Measurements from ENCODE around the gene RALBP1.

Gene RALBP1

DNA sequence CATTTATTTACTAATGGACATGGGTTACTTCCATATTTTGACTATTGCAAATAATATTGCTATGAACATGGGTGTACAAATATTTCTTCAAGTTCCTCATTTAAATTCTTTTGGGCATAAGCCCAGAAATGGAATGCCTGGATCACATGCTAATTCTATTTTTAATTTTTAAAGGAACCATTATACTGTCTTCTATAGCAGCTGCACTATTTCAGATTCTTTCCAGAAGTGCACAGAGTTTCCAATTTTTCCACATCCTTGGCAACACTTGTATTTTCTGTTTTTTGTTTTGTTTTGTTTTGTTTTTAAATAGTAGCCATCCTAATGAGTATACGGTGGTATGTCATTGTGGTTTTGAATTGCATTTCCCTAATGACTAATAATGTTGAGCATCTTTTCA, 8.5 kb upstream of the RALBP1 start:
- no peak overlapping the region for H3K14ac ChIP-seq (ENCODE audit: low read length in 2 of 2)
- no peak overlapping the region for H2BK12ac ChIP-seq (ENCODE audit: low read length in 2 of 2)
- peak; percentile 78 for DNase-seq
- H3K27me3 ChIP-seq (ENCODE audit: control insufficient read depth in 1 of 2, insufficient read depth in 1 of 2, low read length in 2 of 2), result no peaks in the 10 kb centered on the region
- no peak overlapping the region for H3K23ac ChIP-seq (ENCODE audit: low read length in 2 of 2)
- no peak overlapping the region for H2BK120ac ChIP-seq (ENCODE audit: low read depth, low read length)
- no peak overlapping the region for H3K18ac ChIP-seq (ENCODE audit: low read depth in 1 of 2, low read length in 2 of 2)
- H3K9ac ChIP-seq (ENCODE audit: low read length), result no peak overlapping the region
- no CpG with 5 or more reads among the region's 1 CpG for WGBS
- no peak overlapping the region for H2BK15ac ChIP-seq (ENCODE audit: low read depth, poor library complexity, severe bottlenecking)
- H3K27ac ChIP-seq (ENCODE audit: low read length, poor library complexity, severe bottlenecking), result no peak overlapping the region
- H2BK5ac ChIP-seq (ENCODE audit: low read depth, low read length, poor library complexity, severe bottlenecking), result no peak overlapping the region
- H3K4ac ChIP-seq (ENCODE audit: low read depth in 1 of 2, low read length in 2 of 2), result no peak overlapping the region
- H3K79me1 ChIP-seq (replicated peaks; ENCODE audit: low read length, poor library complexity, severe bottlenecking), result no peaks in the 10 kb centered on the region
- no peak overlapping the region for H2AFZ ChIP-seq (ENCODE audit: low read depth, low read length)
- H3K4me3 ChIP-seq (ENCODE audit: insufficient read depth in 1 of 2, low read depth in 1 of 2, low read length in 2 of 2), result no peak overlapping the region
- H4K8ac ChIP-seq (ENCODE audit: low read length), result no peak overlapping the region
- H3K36me3 ChIP-seq (ENCODE audit: control insufficient read depth in 1 of 2, insufficient read depth in 2 of 2, low read depth in 1 of 2, low read length in 2 of 2), result no peaks in the 10 kb centered on the region
- no peak overlapping the region for H4K91ac ChIP-seq (ENCODE audit: low read length)
- H3K4me1 ChIP-seq (ENCODE audit: control insufficient read depth, insufficient read depth, low read depth, low read length), result no peaks in the 10 kb centered on the region
- no peak overlapping the region for H3K4me2 ChIP-seq (ENCODE audit: low read length, poor library complexity, severe bottlenecking)
- no peak overlapping the region for H2AK5ac ChIP-seq (ENCODE audit: low read length, severe bottlenecking)
- peaks cover 22% of the 10 kb centered on the region for H3K9me3 ChIP-seq (ENCODE audit: control insufficient read depth, low read length)

GRCh38 chr18:9468998-9469397, 6.3 kb upstream of the RALBP1 start:
- Histone ChIP-seq H2BK5ac (ENCODE audit: low read depth, low read length, poor library complexity, severe bottlenecking) (no peak overlapping the region), H3K4ac (ENCODE audit: low read depth in 1 of 2, low read length in 2 of 2) (no peak overlapping the region), H3K23ac (ENCODE audit: low read length in 2 of 2) (no peak overlapping the region), H2BK120ac (ENCODE audit: low read depth, low read length) (no peak overlapping the region), H3K36me3 (ENCODE audit: control insufficient read depth in 1 of 2, insufficient read depth in 2 of 2, low read depth in 1 of 2, low read length in 2 of 2) (no peaks in the 10 kb centered on the region), H2BK12ac (ENCODE audit: low read length in 2 of 2) (no peak overlapping the region), H2AK5ac (ENCODE audit: low read length, severe bottlenecking) (no peak overlapping the region), H3K4me1 (ENCODE audit: control insufficient read depth, insufficient read depth, low read depth, low read length) (no peaks in the 10 kb centered on the region), H4K8ac (ENCODE audit: low read length) (no peak overlapping the region), H3K27me3 (ENCODE audit: control insufficient read depth in 1 of 2, insufficient read depth in 1 of 2, low read length in 2 of 2) (no peaks in the 10 kb centered on the region), H2BK15ac (ENCODE audit: low read depth, poor library complexity, severe bottlenecking) (no peak overlapping the region), H3K27ac (ENCODE audit: low read length, poor library complexity, severe bottlenecking) (no peak overlapping the region), H3K79me1 (replicated peaks; ENCODE audit: low read length, poor library complexity, severe bottlenecking) (no peaks in the 10 kb centered on the region), H3K9ac (ENCODE audit: low read length) (no peak overlapping the region), H3K4me2 (ENCODE audit: low read length, poor library complexity, severe bottlenecking) (no peak overlapping the region), H2AFZ (ENCODE audit: low read depth, low read length) (no peak overlapping the region), H4K91ac (ENCODE audit: low read length) (no peak overlapping the region), H3K18ac (ENCODE audit: low read depth in 1 of 2, low read length in 2 of 2) (no peak overlapping the region), H3K9me3 (ENCODE audit: control insufficient read depth, low read length) (peaks cover 22% of the 10 kb centered on the region), H3K14ac (ENCODE audit: low read length in 2 of 2) (no peak overlapping the region), H3K4me3 (ENCODE audit: insufficient read depth in 1 of 2, low read depth in 1 of 2, low read length in 2 of 2) (no peak overlapping the region)
- DNase-seq, result no peak
- WGBS, result 78% methylated on average over 2 of the region's 3 CpGs

DNA sequence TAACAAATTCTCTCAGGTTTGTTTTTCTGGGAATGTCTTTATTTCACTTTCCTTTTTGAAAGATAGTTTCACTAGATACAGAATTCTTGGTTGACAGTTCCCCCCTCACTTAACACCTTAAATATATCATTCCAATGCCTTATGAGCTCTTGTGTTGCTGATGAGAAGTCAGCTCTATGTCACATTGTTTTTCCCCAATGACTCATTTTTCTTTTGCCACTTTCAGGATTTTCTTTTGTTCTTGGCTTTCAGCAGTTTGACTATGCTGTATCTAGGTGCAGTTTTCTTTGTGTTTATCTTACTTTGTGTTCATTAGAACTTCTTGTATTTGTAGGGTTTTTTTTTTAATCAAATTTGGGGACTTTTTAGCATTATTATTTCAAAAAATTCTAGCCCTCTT, 5.6 kb upstream of the RALBP1 start:
- Histone ChIP-seq H3K27ac (ENCODE audit: low read length, poor library complexity, severe bottlenecking) (no peak overlapping the region), H2BK15ac (ENCODE audit: low read depth, poor library complexity, severe bottlenecking) (no peak overlapping the region), H3K4me2 (ENCODE audit: low read length, poor library complexity, severe bottlenecking) (no peak overlapping the region), H3K79me1 (replicated peaks; ENCODE audit: low read length, poor library complexity, severe bottlenecking) (peaks cover 2% of the 10 kb centered on the region), H2AK5ac (ENCODE audit: low read length, severe bottlenecking) (no peak overlapping the region), H3K4me1 (ENCODE audit: control insufficient read depth, insufficient read depth, low read depth, low read length) (peaks cover 6% of the 10 kb centered on the region), H3K18ac (ENCODE audit: low read depth in 1 of 2, low read length in 2 of 2) (no peak overlapping the region), H3K27me3 (ENCODE audit: control insufficient read depth in 1 of 2, insufficient read depth in 1 of 2, low read length in 2 of 2) (no peaks in the 10 kb centered on the region), H4K91ac (ENCODE audit: low read length) (no peak overlapping the region), H3K4me3 (ENCODE audit: insufficient read depth in 1 of 2, low read depth in 1 of 2, low read length in 2 of 2) (no peak overlapping the region), H3K9ac (ENCODE audit: low read length) (no peak overlapping the region), H2BK120ac (ENCODE audit: low read depth, low read length) (no peak overlapping the region), H3K36me3 (ENCODE audit: control insufficient read depth in 1 of 2, insufficient read depth in 2 of 2, low read depth in 1 of 2, low read length in 2 of 2) (no peaks in the 10 kb centered on the region), H2AFZ (ENCODE audit: low read depth, low read length) (no peak overlapping the region), H2BK12ac (ENCODE audit: low read length in 2 of 2) (no peak overlapping the region), H3K9me3 (ENCODE audit: control insufficient read depth, low read length) (peaks cover 22% of the 10 kb centered on the region), H2BK5ac (ENCODE audit: low read depth, low read length, poor library complexity, severe bottlenecking) (no peak overlapping the region), H3K23ac (ENCODE audit: low read length in 2 of 2) (no peak overlapping the region), H3K4ac (ENCODE audit: low read depth in 1 of 2, low read length in 2 of 2) (no peak overlapping the region), H3K14ac (ENCODE audit: low read length in 2 of 2) (no peak overlapping the region), H4K8ac (ENCODE audit: low read length) (no peak overlapping the region)
- DNase-seq, result no peak

GRCh38 chr18:9474108-9474982, 968 bp upstream of the RALBP1 start:
- H3K27me3 ChIP-seq (ENCODE audit: control insufficient read depth in 1 of 2, insufficient read depth in 1 of 2, low read length in 2 of 2), result no peaks in the 10 kb centered on the region
- peak overlapping the region; percentile 88 for H3K9ac ChIP-seq (ENCODE audit: low read length)
- 36% methylated on average over 37 of the region's 37 CpGs for WGBS
- H3K36me3 ChIP-seq (ENCODE audit: control insufficient read depth in 1 of 2, insufficient read depth in 2 of 2, low read depth in 1 of 2, low read length in 2 of 2), result peaks cover 7 to 9% of the 10 kb centered on the region in 2 experiments
- H3K4me1 ChIP-seq (ENCODE audit: control insufficient read depth, insufficient read depth, low read depth, low read length), result peaks cover 9% of the 10 kb centered on the region
- no peak overlapping the region for H3K23ac ChIP-seq (ENCODE audit: low read length in 2 of 2)
- H3K18ac ChIP-seq (ENCODE audit: low read depth in 1 of 2, low read length in 2 of 2), result peak overlapping the region; percentile 69 to 91
- H2BK5ac ChIP-seq (ENCODE audit: low read depth, low read length, poor library complexity, severe bottlenecking), result no peak overlapping the region
- peak overlapping the region; percentile 16 for H2AK5ac ChIP-seq (ENCODE audit: low read length, severe bottlenecking)
- peaks cover 10% of the 10 kb centered on the region for H3K79me1 ChIP-seq (replicated peaks; ENCODE audit: low read length, poor library complexity, severe bottlenecking)
- peak overlapping the region; percentile 75 for H2BK120ac ChIP-seq (ENCODE audit: low read depth, low read length)
- DNase-seq, result peak; percentile 91
- H3K27ac ChIP-seq (ENCODE audit: low read length, poor library complexity, severe bottlenecking), result peak overlapping the region; percentile 95
- no peak overlapping the region for H2BK12ac ChIP-seq (ENCODE audit: low read length in 2 of 2)
- peak overlapping the region; percentile 63 for H2AFZ ChIP-seq (ENCODE audit: low read depth, low read length)
- peak overlapping the region; percentile 78 to 86 for H3K4me3 ChIP-seq (ENCODE audit: insufficient read depth in 1 of 2, low read depth in 1 of 2, low read length in 2 of 2)
- peak overlapping the region in 1 of 2 experiments; percentile 56 for H3K4ac ChIP-seq (ENCODE audit: low read depth in 1 of 2, low read length in 2 of 2)
- peak overlapping the region; percentile 78 for H3K4me2 ChIP-seq (ENCODE audit: low read length, poor library complexity, severe bottlenecking)
- H4K91ac ChIP-seq (ENCODE audit: low read length), result peak overlapping the region; percentile 37
- H4K8ac ChIP-seq (ENCODE audit: low read length), result peak overlapping the region; percentile 95
- no peaks in the 10 kb centered on the region for H3K9me3 ChIP-seq (ENCODE audit: control insufficient read depth, low read length)
- peak overlapping the region; percentile 6 for H2BK15ac ChIP-seq (ENCODE audit: low read depth, poor library complexity, severe bottlenecking)
- no peak overlapping the region for H3K14ac ChIP-seq (ENCODE audit: low read length in 2 of 2)
